GM19193 (cell line): Measurements from ENCODE around the gene ELFN2.

Experiments
- POLR2A ChIP-seq: IDR thresholded peaks from 4 replicates; pipeline ENCODE4 v1.6.1; 2011; ENCODE audit not compliant: insufficient read depth, insufficient read length; ENCODE audit errors: extremely low read depth

ELFN2 gene

GRCh38 chr22:37337204-37337943 is 89.9 kb downstream of the ELFN2 start:
- no peak for TF ChIP-seq POLR2A

- TF ChIP-seq POLR2A, result no peak
These were observed 90.7 kb downstream of the ELFN2 start for GRCh38 chr22:37336579-37336978.

GRCh38 chr22:37335806-37336199 is 91.5 kb downstream of the ELFN2 start:
- TF ChIP-seq POLR2A, result no peak

GRCh38 chr22:37334859-37335805 is 92.1 kb downstream of the ELFN2 start:
- no peak for TF ChIP-seq POLR2A

- TF ChIP-seq POLR2A, result no peak
These were observed 92.8 kb downstream of the ELFN2 start for GRCh38 chr22:37334461-37334858.

DNA sequence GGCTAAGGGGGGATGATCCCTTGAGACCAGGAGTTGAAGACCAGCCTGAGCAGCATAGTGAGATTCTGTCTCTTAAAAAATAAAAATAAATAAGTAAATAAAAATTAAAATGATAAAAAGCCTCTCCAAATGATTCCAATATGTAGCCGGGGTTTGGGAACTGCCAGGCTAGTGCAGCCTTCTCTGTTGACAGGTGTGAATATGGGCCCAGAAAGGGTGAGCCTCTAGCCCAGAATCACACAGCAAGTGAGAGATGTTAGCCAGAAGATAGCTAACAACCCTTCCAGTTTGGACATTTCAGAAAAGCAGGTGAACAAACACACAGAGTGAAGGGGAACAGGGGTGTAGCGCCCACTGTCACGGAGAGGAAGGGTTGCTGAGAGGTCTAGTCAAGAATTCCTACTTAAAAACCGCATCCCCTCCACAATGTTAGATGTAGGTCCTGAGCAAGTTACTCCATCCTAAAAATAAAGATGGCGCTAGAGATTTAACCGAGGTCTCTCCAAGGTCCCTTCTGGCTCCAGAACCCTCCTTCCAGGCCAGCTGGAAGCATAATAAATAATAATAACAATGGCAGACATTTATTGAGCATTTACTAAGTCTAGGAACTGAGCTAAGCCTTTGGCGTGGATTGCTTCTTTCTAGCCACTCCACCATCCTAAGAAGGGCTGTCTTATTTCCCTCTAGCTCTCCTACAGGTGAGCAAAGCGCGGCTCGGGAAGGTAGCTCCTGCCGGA is 93.4 kb downstream of the ELFN2 start:
- no peak for TF ChIP-seq POLR2A

DNA sequence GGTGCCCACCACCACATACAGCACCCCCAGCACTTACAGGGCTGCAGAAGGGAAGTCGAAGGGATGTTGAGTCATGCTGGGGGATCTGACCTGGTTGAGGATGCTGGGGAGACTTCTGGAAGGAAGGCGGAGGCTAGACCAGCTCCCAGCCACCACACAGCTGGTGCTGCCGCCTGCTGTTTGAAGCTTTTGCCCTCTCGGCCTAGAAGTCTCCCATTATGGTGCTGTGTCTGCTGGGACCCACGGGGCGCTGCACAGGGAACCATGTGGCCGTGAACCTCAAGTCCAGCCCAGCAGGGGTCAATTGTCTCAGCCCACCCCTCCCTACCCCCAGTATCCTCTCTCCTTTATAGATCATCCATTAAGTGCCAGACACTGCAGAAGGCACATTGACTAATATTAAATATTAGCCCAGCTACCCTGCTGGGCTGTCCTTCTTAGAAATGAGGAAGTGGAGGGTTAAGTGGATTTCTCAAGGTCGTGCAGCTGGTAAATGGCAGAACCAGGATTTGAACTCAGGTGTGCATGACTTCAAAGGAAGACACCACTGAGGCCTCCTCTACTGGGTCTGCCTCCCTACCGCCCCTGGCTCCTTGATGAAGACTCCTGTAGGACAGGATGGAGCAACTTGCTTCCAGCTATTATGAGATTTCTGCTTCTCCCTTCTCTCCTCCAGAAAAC is 95.3 kb downstream of the ELFN2 start:
- TF ChIP-seq POLR2A, result no peak

- no peak for TF ChIP-seq POLR2A
These were observed 96.2 kb downstream of the ELFN2 start for GRCh38 chr22:37331034-37331428.

DNA sequence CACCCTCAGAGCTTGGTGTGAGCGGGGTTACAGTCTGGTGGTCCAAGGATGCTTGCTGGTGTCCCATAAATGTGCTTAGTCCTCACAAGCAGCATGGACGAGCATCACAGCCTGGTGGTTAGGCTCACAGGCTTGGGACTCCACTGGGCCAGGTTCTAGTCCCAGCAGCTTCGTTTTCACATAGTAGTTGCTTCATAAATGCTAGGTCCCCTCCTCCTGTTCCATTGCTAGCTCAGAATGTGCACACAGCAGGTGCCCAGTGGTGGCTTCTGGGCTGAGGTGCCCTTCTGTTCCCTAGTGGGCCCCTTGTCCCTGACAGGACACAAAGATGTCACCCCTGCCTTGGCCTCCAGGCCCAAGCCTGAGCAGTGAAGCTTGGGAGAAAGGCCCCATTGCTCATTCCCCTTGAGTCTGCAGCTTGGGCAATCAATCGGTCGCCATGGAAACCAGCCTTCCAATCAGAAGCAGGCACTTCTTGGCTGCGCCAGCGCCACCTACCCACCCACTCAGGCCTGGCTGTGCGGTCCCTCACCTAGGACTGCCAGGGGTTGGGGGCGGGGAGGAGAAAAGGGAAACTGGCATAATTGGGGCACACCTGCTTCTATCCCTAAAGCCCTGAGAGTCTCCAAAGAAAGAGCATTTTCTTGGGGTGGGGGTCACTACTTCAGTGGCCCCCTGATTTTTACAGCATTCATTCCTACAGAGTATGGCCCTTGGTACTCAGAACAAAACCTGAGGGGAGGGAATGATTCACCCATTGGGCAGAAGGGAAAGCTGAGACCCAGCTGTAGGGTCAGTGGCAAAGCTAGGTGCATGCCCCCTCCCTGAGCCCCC is 96.9 kb downstream of the ELFN2 start:
- no peak for TF ChIP-seq POLR2A

DNA sequence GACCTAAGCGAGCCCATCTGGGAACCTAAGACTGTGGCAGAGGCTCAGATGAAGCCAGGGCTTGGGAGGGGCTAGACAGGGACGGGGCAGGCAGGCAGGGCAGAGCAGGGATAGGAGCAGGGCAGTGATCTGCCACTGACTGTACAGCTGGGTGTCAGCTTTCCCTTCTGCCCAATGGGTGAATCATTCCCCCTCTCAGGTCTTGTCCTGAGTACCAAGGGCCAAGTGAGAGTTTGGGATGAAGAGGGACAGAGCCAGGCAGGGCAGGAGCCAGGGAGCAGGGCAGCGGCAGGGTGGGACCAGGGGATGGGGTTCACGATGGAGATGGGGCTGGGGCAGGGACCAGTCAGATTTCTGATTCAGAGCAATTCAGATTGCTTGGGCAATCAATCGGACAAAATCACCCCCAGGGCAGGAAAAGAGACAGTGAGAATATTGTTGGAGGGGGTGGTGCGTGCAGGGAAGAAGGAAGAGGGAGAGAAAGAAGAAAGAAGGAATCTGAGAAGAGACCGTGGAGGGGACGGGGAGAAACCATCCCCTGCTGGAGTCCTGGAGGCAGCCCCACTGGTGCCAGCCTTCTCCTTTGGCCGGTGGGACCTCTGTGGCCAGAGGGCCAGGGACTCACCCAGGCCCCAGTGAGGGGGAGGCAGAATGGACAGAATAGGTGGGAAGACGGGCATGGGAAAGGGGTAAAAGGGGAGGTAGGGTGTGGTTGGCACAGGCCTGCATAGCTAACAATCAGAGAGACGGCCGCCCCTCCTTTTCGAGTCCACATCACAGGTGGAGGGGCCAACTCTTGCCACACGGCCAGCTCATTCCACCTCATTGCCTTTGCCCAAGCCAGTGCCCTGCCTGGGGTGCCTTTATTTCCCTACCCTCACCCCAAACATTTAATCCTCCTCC is 97.8 kb downstream of the ELFN2 start:
- no peak for TF ChIP-seq POLR2A

DNA sequence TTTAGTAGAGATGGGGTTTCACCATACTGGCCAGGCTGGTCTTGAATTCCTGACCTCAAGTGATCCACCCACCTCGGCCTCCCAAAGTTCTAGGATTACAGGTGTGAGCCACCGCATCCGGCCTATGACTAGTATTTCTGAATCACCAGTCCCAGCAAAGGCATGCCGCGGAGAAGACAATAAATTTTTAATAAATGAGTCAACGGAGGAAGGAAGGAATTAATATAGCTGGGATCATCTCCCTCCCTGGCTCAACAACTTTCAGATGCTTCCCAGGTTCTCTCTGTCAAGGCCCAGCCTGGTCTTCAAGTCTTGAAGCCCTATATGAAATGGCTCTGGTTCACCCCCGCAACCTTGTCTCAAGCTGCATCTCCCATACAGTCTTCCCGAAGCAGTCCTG is 99.3 kb downstream of the ELFN2 start:
- TF ChIP-seq POLR2A, result no peak

DNA sequence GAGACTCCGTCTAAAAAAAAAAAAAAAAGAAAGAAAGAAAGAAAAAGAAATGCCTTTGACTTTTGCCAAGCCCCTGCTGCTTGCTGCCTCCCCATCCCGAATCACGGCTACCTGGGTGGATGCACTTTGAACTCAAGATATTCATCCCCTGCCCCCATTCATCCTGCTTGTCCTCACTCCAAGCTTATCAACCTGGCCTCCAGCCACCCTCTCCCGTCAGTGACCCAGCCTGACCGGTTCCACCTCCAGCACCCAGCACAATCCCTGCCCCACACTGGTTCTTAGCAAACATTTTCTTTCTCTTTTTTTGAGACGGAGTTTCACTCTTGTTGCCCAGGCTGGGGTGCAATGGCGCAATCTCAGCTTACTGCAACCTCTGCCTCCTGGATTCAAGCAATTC is 100.6 kb downstream of the ELFN2 start:
- no peak for TF ChIP-seq POLR2A

DNA sequence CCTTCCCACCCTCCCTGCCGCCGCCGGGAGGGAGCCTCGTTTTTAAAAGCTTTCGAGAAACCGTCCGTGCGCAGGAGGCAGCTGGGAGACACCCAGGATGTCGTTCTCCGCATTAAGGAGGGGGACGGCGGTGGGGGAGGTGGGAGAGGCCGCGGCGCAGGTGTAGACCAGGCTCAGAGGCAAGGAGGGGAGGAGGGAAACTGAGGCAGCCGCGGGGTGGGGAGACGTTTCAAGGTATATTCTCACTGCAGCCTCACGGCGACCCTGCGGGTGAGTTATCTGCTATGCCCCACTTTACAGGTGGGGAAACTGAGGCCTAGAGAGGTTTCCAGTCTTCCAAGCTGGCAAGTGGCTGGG is 102.3 kb downstream of the ELFN2 start:
- TF ChIP-seq POLR2A, result no peak

DNA sequence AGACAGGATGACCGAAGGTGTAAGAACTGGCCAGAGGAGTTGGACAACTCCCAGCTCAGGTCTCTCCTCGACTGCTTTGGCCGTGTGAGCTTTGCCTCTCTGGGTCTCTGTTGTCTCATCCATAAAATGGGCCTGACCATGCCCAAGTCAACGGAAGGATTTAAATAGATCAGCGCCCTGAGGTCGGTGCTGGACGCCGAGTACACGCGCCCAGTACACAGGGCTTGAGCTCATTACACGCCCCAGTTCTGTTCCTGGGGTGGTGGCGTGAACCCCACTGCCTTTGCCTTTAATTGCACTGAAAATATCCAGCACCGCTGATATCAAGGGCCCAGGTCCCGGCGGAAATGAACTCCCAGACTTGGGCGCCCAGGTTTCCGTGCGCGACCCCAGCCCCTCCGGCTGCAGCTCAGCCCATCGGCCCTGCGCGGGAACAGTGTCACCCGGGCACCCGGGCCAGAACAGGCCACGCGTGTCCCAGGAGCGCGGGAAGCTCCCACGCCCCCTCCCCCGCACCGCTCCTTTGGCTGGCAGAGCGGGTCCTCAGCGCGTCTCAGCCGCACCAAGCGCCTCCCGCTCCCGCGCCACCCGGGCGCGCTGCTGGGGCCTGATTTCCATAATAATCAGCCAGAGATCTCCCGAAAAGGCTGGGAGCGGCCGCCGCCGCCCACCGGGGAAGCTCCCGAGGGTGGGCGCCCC is 102.8 kb downstream of the ELFN2 start:
- no peak for TF ChIP-seq POLR2A
